Ramos (cell line): Measurements from ENCODE around the gene XRCC5.

Source experiments
- in situ Hi-C: fragments of 300-500 bp; cut with MboI; formaldehyde crosslinking; loops from one replicate; pipeline ENCODE4 v1.14.3; 2022; ENCODE audit warnings: low sequenced_read_pairs; ENCODE audit not compliant: unreplicated experiment

Gene XRCC5

DNA sequence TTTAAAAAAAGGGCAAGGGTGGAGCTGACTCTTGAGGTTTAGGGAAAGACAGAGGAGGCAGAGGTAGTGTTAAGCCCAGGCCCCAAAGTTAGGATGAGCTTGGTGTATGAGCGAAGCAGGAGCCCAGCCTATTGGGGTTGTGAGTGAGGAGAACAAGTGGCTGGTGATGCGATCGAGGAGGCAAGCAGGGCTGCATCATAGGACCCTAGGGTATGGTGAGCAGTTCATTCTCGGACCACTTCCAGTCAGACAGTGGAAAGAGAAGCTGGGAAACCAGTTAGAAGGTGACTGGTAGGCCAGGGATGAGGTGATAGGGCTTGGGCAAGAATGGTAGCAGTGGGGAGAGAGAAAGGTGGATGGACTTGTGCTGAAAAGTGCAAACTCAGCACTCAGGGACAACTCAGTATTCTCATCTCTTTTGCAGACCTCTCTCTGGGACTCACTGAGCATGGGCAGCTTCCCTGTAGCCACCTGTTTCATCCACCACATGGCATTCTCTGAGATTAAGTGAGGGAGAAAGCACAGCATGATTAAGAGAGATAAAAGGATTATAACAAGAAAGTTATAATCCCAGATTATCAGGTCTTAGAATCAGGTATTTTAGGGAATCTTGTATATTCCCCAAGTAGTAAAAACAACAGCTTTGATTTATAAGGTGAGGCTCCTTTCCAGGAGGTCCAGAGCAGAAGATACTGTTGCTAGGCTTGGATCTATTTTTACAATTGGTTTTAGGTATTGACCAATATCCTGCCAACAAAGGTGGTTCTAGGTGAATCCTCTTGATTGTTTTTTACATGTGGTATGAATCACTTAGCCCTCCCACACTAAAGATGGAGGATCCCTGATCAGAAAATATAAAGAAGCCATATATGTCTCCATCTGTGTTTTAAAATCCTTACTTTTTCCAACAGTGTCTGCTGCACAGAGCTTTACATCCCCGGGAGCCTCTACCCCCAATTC lies 38.3 kb downstream of the XRCC5 start:
- in situ Hi-C loops = loop anchor here (25.0 kb wide), 1 partner anchor 810 kb away; no protein-coding TSS in a partner anchor

DNA sequence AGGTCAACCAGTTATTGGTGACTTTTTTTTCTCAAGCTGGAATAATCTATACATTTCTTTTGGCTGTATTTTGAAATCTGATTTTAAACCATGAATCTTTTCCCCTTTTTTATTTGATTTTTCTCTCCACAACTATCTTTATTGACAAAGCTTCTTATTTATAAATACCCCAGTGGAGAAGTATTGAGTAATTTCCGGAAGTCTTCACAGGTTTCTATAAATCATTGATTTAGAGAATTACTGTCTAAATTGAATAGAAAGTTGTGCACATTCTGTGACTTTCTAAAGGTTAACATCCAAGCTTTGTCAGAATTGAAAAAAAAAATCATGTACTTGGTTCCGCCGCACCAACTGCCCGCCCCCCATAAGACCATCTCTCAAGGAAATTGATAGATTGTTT lies 39.8 kb downstream of the XRCC5 start:
- in situ Hi-C loops = loop anchor here (25.0 kb wide), 1 partner anchor 812 kb away; no protein-coding TSS in a partner anchor

DNA sequence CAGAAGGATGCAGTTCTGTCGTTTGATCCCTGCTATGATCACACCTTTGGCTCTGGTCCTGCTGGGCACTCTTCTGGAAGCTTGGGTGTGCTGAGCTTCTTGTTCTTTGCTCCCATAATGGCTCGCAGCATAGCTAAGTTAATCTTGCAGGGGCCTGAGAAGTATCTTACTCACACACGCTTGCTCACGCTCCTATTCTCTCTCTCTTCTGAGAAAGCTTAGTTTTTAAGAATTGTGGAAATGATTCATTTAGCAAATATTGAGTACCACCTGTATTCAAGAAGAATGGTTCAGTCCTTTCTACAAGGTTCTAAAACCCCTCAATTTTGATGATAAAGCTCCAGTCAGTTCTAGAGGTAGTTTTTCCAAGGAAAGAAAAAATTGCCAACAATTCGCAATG lies 40.6 kb downstream of the XRCC5 start:
- in situ Hi-C loops = loop anchor here (25.0 kb wide), 1 partner anchor 812 kb away; no protein-coding TSS in a partner anchor

DNA sequence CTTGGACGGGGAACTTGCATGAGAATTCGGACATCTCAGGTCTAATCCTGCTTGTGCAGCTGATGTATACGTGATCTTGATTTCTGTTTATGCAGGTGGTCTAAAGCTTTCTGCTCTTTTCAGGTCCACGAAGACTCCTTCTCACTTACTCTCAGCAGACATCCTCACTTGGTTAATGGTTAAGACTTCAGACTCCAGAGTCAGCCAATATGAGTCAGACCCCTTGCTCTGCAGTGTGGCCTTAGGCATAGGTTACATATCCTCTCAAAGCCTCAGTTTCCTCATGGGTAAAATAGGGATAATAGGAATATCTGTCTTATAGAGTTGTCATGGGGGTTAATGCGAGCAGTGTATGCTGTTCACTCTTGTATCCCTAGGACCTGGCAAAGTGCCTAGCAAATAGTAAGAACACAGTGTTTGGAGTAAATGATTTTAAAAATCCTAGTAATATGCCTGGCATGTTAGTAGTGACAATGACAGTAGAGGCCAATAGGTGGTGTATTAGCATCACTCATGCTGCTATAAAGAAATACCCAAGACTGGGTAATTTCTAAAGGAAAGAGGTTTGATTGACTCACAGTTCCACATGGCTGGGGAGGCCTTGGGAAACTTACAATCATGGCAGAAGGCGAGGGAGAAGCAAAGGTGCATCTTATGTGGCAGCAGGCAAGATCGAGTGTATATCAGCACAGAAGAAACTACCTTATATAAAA lies 42.3 kb downstream of the XRCC5 start:
- in situ Hi-C loops = no loop called here

DNA sequence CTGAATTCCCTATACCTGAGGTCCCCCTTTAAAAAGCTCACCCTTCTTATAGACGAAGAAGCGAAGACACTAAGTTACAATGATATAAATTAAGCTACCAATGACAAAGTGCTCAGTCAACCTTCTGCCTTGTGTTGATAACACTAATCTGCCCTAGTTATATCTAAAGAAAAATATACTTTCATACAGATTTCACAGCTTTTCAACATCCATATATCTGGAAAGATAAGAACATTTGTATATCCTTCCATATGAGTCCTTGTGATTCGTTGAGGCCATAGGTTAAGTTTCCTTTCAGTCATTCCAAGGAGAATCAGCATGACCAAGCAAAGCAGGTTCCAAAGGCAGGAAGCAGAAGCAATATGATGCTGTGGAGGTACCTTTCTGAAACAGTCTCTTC lies 46.8 kb downstream of the XRCC5 start:
- in situ Hi-C loops = no loop called here

DNA sequence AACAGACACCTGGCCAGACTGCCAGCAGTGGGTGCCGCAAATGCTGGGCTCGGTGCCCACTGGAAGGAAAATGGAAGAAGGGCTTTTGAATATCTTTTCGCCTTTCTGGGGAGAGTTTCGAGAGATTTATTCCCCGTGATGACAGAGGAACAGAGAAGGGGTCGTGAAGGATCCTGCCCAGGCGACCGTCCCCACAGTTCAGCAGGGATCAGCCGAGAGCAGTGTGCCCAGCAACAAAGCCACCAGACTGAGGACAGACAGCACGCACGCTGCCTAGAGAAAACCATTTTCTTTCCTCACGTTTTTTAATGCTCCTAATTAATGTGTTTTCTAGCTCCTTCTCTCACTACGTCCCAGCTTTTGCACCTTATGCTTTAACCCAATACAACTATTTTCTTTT lies 47.7 kb downstream of the XRCC5 start:
- in situ Hi-C loops = no loop called here

DNA sequence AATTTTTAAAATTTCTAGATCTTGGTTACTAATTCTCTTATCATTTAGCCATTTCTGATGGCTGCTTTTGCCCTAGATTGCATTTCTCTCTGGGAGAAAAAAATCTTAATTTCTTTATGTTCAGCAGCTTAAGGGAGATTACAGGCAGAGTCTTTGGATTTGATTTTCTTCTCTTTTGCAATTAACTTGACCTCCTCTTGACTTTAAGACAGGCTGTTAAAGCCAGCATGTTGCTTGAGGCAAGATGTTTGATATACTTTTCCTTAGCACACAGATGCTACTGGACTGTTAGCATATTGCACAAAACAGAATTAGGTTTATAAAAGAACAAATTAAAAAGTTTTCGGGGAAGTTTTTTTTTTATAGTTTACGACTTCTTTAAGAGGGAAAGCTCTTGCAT lies 50.0 kb downstream of the XRCC5 start:
- in situ Hi-C loops = no loop called here

DNA sequence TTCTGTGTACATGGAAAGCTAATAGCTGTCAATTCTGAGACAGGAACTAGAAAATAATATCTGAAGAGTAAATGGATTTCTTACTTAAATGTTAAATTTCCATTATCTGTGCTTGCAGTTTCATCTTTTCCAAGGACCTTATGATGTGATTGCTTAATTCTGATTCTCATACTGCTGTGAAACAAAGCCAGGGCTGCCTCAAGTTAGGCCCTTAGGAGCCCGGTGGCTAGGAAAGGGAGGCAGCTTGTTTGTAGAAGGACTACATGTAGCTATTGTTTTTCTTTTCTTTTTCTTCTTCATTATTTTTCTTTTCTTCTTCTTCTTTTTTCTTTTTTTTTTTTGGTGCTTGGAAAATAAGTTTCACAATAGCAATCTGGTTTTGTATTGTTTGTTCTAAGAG lies 50.5 kb downstream of the XRCC5 start:
- in situ Hi-C loops = no loop called here

DNA sequence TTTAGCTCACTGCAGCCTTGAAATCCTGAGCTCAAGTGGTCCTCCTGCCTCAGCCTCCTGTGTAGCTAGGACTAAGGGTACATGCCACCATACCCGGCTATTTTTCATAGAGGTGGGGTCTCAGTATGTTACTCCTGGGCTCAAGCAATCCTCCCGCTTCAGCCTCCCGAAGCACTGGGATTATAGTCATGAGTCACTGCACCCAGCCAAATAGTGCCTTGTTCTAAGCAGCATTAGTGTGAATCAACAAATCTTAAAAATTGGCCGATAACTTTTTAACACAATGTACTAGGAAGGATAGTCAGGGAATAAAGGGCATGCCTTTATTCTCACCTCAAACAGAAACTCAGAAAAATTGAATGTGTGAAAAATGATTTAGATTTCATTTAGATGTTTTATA lies 51.6 kb downstream of the XRCC5 start:
- in situ Hi-C loops = no loop called here

DNA sequence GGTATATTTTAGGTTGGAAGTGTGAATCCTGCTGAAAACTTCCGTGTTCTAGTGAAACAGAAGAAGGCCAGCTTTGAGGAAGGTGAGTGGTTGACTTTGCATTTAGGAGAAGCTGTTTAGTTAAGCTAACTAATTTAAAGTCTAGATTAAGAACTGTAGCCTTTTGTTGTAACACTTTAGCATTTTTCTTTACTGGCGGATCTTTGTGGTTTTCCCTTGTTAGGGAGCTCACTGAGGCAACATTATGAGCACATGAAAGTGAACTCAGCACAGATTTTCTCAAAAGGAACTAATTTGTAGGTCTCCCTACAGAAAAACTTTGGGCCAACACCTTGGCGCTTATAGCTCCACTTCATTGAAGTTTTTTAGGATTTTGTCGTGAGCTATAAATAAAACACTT lies 52.8 kb downstream of the XRCC5 start:
- in situ Hi-C loops = no loop called here

DNA sequence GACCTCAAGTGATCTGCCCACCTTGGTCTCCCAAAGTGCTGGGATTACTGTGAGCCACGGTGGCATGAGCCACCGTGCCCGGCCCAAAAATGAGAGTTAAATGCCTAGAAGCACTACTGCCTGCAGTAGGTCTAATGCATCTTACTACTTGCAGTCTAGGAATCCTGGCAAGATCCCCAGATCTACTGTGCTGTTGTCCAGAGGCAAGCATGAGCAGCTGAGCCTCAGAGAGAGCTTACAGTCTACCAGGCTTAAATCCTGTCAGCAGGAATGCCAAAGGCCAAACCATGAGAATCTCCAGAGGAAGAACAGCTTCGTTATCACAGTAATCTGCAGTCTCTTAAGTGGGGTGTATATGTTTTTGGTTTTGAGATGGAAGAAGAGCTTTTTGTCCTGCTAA lies 54.4 kb downstream of the XRCC5 start:
- in situ Hi-C loops = no loop called here

DNA sequence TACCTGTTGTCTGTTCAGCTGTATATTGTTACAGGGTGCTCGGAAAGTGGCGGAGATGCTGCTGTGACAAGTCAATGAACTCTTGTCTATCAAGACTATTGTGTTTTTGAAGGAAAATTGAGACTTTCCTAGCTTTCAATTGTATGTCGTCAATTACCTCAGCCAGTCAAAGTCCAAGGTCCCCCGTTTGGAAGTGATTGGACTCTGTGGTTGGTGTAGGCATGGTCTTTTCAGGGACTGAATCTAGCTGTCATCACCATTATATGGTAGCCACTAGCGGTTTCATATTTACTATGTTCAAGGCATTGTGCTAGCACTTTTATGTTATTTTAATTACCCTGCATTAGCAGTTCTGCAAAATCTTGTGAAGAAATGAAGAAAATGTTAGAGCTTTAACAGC lies 54.9 kb downstream of the XRCC5 start:
- in situ Hi-C loops = no loop called here

DNA sequence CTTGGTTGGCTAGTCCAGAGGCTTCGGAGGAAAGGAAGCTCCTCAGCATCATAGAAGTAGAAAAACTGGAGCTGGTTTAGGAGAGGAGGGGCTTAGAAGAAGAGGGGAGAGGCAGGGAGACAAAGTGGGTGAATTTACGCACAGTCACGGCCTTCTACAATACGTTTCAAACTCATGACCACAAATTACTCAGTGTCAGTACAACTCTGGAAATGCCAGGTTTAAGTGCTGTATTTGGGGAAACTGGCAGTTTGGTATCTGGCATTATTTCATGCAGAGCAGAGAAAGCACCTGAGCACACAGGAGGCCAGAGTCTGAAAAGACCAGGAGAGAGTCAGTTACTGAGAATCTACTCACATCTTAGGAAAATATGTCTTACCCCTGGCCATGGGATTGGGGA lies 55.4 kb downstream of the XRCC5 start:
- in situ Hi-C loops = no loop called here

DNA sequence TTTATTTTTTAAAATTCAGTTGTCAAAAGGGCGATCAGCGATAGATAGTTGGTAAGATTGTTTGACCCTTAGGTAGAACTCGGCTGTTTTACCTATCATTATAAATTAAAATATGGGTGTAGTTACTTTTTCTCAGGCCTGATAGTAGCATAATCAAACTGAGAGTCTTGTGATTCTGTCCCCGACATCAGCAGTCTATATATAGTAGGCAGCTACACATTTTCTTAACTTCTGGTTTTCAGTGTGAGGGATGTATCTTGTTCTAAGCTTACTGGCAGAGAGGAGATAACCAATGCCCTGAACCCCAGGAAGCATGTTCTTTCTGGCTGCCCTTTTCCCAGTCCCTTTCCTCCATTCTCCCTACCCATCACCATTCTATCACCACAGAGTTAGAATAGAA lies 56.6 kb downstream of the XRCC5 start:
- in situ Hi-C loops = no loop called here

DNA sequence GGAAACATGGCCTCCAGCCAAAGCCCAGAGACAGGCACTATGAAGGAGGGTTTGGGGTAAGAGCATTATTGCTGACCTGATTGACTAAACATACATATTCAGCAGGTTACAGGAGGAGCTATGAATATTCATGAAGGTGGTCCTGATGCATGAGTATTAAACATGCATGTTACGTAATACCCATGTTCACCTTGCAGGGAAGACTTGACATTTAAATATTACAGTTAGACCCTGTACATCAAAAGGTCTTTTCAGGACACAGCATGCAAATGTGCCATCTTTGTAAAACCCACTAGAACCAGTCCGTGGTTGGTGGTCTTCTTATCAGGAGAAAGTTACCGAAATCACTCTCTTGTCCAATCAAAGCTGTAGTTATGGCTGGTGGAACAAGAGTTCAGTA lies 59.9 kb downstream of the XRCC5 start:
- in situ Hi-C loops = no loop called here

DNA sequence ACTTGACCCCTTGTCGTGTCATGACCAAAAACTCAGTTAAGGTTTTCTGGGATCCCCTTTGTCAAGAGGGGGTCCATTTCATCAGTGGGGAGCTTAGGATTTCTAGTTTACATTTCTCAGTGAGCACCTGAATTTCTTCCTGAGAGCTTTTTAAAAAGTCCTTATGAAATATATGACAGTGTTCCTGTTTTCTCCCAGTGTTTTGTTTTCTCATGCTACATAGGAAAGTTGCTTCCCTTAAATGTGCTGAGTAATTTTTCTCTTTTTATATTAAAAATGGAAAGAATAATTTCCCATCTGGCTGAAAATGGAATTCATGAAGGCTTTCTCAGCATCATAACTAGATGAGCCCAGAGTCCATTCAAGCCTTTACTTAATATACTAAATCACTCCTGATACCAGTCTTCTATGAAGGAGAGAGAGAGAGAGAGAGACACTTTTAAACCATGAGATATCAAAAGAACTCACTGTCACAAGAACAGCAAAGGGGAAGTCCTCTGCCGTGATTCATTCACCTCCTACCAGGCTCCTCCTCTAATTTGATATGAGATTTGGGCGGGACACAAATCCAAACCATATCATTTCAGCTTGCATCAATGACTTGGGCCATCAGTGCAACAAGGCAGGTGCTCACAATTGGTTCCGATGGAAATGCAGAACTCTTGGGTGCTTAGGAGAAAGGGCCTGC lies 61.1 kb downstream of the XRCC5 start:
- in situ Hi-C loops = no loop called here

DNA sequence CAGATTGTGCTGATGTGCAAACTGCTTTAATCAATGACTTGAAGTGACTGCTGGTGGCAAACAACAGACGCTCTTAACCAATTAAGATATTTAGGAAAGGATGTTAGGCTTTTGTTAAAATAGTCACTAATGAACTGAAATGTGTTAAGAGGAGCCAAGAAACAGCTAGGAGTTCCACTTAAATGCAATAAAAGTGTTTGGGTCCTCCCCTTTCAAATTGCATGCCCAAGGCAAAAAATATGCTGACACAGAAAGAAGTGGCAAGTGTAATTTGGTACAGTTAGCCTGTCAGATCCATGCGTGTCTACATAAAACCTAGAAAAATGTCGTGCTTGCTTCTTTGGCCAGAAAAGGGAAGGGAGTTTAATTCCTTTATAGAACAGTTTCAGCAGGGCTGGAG lies 61.9 kb downstream of the XRCC5 start:
- in situ Hi-C loops = no loop called here

DNA sequence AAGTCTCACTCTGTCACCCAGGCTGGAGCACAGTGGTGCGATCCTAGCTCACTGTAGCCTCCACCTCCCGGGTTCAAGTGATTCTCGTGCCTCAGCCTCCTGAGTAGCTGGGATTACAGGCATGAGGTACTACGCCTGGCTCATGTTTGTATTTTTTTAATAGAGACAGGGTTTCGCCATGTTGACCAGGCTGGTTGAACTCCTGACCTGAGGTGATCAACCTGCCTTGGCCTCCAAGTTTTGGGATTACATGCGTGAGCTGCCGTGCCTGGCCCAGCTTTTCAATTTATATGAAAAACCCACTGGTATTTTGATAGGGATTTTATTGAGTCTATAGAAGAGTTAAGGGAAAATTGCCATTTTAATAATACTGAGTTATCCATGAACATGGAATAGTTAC lies 63.3 kb downstream of the XRCC5 start:
- in situ Hi-C loops = no loop called here

DNA sequence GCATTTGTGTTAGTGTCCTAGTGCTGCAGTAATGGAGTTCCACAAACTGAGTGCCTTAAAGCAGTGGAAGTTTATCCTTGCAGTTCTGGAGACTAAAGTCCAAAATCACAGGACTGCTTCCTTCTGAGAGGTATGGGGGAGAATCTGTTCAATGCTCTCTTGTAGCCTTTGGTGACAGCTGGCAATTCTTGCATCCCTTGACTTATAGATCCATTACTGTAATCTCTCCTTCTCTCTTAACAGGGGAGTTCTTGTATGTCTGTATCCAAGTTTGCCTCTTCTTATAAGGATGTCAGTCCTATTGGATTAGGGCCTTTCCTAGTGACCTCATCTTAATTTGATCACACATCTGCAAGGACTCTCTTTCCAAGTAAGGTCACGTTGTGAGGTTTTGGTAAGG lies 69.9 kb downstream of the XRCC5 start:
- in situ Hi-C loops = no loop called here

DNA sequence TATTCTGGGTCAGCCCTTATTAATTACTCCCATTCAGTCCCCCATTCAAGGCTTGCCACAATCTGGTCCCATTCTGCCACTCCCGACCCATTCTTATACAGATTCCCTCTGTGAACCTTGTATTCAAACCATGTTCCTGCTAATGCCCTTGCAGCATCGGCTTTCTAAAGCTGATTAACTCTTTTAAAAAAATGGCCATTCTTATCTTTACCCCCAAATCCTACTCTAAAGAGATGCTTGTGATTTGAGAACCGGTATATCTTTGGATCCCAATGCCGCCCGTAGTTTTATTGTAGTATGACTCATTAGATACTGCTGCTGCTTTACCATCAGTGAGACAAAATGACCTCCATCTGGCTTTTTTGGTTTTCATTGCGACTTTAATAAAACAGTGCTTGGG lies 72.2 kb downstream of the XRCC5 start:
- in situ Hi-C loops = no loop called here

DNA sequence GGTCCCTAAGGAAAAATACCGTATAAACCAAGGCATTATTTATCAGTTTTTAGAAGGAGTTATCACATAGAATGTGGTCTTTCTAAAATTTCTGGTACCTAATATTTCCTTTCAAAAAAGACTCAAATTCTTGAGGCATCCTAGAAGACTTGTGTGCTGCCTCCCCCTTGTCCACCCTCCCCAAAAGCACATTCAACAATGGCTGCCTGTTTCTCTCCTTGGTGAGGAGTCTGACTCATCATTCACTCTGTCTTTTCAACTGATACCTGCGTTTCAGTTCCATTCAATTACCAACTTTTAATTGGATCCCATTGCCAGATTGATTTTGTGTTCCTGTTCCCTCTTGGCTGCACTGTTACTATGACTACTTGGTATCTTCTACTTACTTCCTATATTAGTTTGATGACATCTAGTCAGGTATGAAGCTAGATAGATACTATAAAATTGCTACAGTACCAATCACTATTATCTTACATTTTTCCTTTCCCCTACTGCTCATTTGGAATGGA lies 72.9 kb downstream of the XRCC5 start:
- in situ Hi-C loops = no loop called here
